Caco-2 (cell line): ENCODE data around the gene KATNAL1. TPM values are rescaled to one million over a fixed set of nuclear protein-coding genes. Genes with fewer than 3 reads are reported as not detected.

Experiments used
- BruUV-seq: library from RNA; stranded (reverse); fragments of 400-500 nt; replicated peaks from 2 replicates; lab custom pipeline; 2021; lab: Mats Ljungman, UMichigan
- CTCF ChIA-PET: fragments of 300-600 bp; sonication (Branson Sonifier 250); formaldehyde crosslinking; loops from one replicate; lab custom pipeline; 2022; ENCODE audit warnings: antibody characterized with exemption; lab: Charles Lee
- POLR2A ChIA-PET: fragments of 300-600 bp; sonication (Branson Sonifier 250); formaldehyde crosslinking; loops from one replicate; lab custom pipeline; 2022; ENCODE audit warnings: antibody characterized with exemption; lab: Charles Lee
- DNase-seq, 2 experiments: peaks; one replicate each; pipeline versions ENCODE4 v3.0.0 to v3.0.0-alpha.2; 2020 to 2022
- H3K27me3 ChIP-seq: replicated peaks from 2 replicates; pipeline ENCODE4 v1.6.0; 2011; ENCODE audit warnings: low read length; ENCODE audit not compliant: control insufficient read depth, insufficient read depth
- H3K36me3 ChIP-seq: 2 replicates; pipeline ENCODE4 v1.5.1; 2011; ENCODE audit warnings: low read length; ENCODE audit not compliant: control insufficient read depth, insufficient read depth
- H3K4me1 ChIP-seq: fragments of 250-450 bp; sonication (Bioruptor Pico); 2 replicates; pipeline ENCODE4 v1.5.1; 2020; ENCODE audit warnings: mild to moderate bottlenecking
- H3K4me3 ChIP-seq: 2 replicates; pipeline ENCODE4 v1.5.1; 2011; ENCODE audit warnings: low read depth, mild to moderate bottlenecking, control low read depth, low read length
- H3K9me3 ChIP-seq: fragments of 250-450 bp; sonication (Bioruptor Pico); 2 replicates; pipeline ENCODE4 v1.5.1; 2020; ENCODE audit warnings: mild to moderate bottlenecking, moderate library complexity
- H3K27ac Mint-ChIP-seq: one replicate; pipeline ENCODE4 v1.8.0; 2022; ENCODE audit warnings: mixed read lengths; ENCODE audit not compliant: unreplicated experiment
- H3K27me3 Mint-ChIP-seq: one replicate; pipeline ENCODE4 v1.8.0; 2022; ENCODE audit warnings: mixed read lengths; ENCODE audit not compliant: insufficient read depth, unreplicated experiment
- H3K36me3 Mint-ChIP-seq: one replicate; pipeline ENCODE4 v1.8.0; 2022; ENCODE audit warnings: mild to moderate bottlenecking, mixed read lengths; ENCODE audit not compliant: insufficient read depth, unreplicated experiment
- H3K4me1 Mint-ChIP-seq: one replicate; pipeline ENCODE4 v1.8.0; 2022; ENCODE audit warnings: low read depth, mixed read lengths; ENCODE audit not compliant: unreplicated experiment
- H3K4me3 Mint-ChIP-seq: one replicate; pipeline ENCODE4 v1.8.0; 2022; ENCODE audit warnings: mild to moderate bottlenecking, moderate library complexity, mixed read lengths; ENCODE audit not compliant: unreplicated experiment
- H3K9me3 Mint-ChIP-seq: one replicate; pipeline ENCODE4 v1.8.0; 2022; ENCODE audit warnings: mixed read lengths; ENCODE audit not compliant: unreplicated experiment
- CTCF ChIP-seq, 2 experiments: fragments of 200-600 bp in 1 of 2; IDR thresholded peaks; 1 replicate in 1 of 2; 2 replicates in 1 of 2; pipeline versions ENCODE4 v1.5.1 to v1.8.0; 2011 to 2022; ENCODE audit warnings: antibody characterized with exemption in 1 of 2, control low read depth in 1 of 2, inconsistent platforms in 1 of 2, low read depth in 1 of 2, low read length in 1 of 2, mild to moderate bottlenecking in 1 of 2, moderate library complexity in 1 of 2; ENCODE audit not compliant: insufficient read depth in 1 of 2, severe bottlenecking in 1 of 2, unreplicated experiment in 1 of 2
- intact Hi-C: fragments of 100-400 bp; cut with micrococcal nuclease; formaldehyde crosslinking; loops from one replicate; pipeline ENCODE4 v1.10.0; 2022; ENCODE audit not compliant: unreplicated experiment
- total RNA-seq: library from RNA; stranded (reverse); gene quantifications from 2 replicates; pipeline ENCODE4 v1.2.3, GENCODE V29; 2022

Gene KATNAL1
- total RNA-seq, 1 experiment from 2014 or later = 8.1 TPM

- H3K4me3 ChIP-seq = no peak overlapping the region
- H3K27me3 ChIP-seq = no peaks in the 10 kb centered on the region
- POLR2A ChIA-PET = no interaction called here
- no peak for DNase-seq
- BruUV-seq = no TSS peak
- no peak overlapping the region for H3K4me3 Mint-ChIP-seq
- H3K4me1 ChIP-seq = peaks cover 10% of the 10 kb centered on the region
- H3K9me3 ChIP-seq = no peaks in the 10 kb centered on the region
- no peaks in the 10 kb centered on the region for H3K36me3 ChIP-seq
- no peak overlapping the region for H3K27ac Mint-ChIP-seq
- intact Hi-C loops = no loop called here
- H3K36me3 Mint-ChIP-seq = no peaks in the 10 kb centered on the region
- CTCF ChIA-PET = no interaction called here
- H3K4me1 Mint-ChIP-seq = peaks cover 8% of the 10 kb centered on the region
- no peaks in the 10 kb centered on the region for H3K27me3 Mint-ChIP-seq
- H3K9me3 Mint-ChIP-seq = no peaks in the 10 kb centered on the region
- no peak for TF ChIP-seq CTCF (IDR thresholded peaks at IDR 0.05; ENCODE audit: insufficient read depth in 1 of 2, low read depth in 1 of 2, low read length in 1 of 2, severe bottlenecking in 1 of 2, unreplicated experiment in 1 of 2)
Measured at GRCh38 chr13:30321256-30321655, 13.9 kb upstream of the KATNAL1 start.

DNA sequence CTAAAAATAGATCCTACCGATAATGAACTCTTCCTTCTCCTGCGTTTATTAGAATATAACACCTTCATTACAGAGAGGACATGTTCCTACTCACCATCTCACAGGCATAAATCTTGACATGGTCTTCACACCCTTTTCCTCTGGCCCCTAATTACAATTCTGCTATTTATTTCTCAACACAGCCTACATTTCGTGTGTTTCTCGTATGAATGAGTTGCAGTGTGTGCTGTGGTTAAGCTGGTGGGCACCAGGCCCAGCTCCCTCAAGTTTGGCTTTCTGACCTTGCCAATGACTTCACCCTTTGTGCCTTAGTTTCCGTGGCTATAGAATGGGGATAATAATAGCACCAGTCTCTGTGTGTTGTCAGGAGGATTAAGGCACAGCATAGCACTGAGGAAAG is 12.3 kb upstream of the KATNAL1 start:
- no peaks in the 10 kb centered on the region for H3K9me3 ChIP-seq
- H3K27me3 ChIP-seq = no peaks in the 10 kb centered on the region
- Mint-ChIP-seq H3K9me3 (no peaks in the 10 kb centered on the region), H3K27me3 (peaks cover 4% of the 10 kb centered on the region), H3K4me3 (no peak overlapping the region), H3K36me3 (no peaks in the 10 kb centered on the region), H3K4me1 (peaks cover 8% of the 10 kb centered on the region), H3K27ac (no peak overlapping the region)
- intact Hi-C loops = no loop called here
- H3K4me3 ChIP-seq = no peak overlapping the region
- CTCF ChIA-PET = no interaction called here
- no peak for TF ChIP-seq CTCF (IDR thresholded peaks at IDR 0.05; ENCODE audit: insufficient read depth in 1 of 2, low read depth in 1 of 2, low read length in 1 of 2, severe bottlenecking in 1 of 2, unreplicated experiment in 1 of 2)
- POLR2A ChIA-PET = no interaction called here
- no peaks in the 10 kb centered on the region for H3K36me3 ChIP-seq
- DNase-seq = no peak
- peaks cover 10% of the 10 kb centered on the region for H3K4me1 ChIP-seq
- BruUV-seq = no TSS peak

GRCh38 chr13:30319130-30319529 is 11.8 kb upstream of the KATNAL1 start:
- no TSS peak for BruUV-seq
- peaks cover 4% of the 10 kb centered on the region for H3K27me3 Mint-ChIP-seq
- ChIA-PET CTCF (no interaction called here), POLR2A (no interaction called here)
- Histone ChIP-seq H3K27me3 (no peaks in the 10 kb centered on the region), H3K9me3 (no peaks in the 10 kb centered on the region), H3K4me3 (no peak overlapping the region), H3K4me1 (peaks cover 10% of the 10 kb centered on the region), H3K36me3 (no peaks in the 10 kb centered on the region)
- intact Hi-C loops = no loop called here
- no peaks in the 10 kb centered on the region for H3K36me3 Mint-ChIP-seq
- no peak overlapping the region for H3K27ac Mint-ChIP-seq
- DNase-seq = no peak
- no peaks in the 10 kb centered on the region for H3K9me3 Mint-ChIP-seq
- no peak overlapping the region for H3K4me3 Mint-ChIP-seq
- peaks cover 8% of the 10 kb centered on the region for H3K4me1 Mint-ChIP-seq
- no peak for TF ChIP-seq CTCF (IDR thresholded peaks at IDR 0.05; ENCODE audit: insufficient read depth in 1 of 2, low read depth in 1 of 2, low read length in 1 of 2, severe bottlenecking in 1 of 2, unreplicated experiment in 1 of 2)
